ENCODE measurements around the gene NFAT5. TPM values are rescaled to one million over a fixed set of nuclear protein-coding genes. Genes with fewer than 3 reads are reported as not detected.

Gene NFAT5
- total and polyA plus RNA-seq, 9 of the 15 experiments (the other 6 are each of a cell fraction or from before 2014, with no cell fraction given) = 0.78 to 20.5 (median 12.4) TPM

DNA sequence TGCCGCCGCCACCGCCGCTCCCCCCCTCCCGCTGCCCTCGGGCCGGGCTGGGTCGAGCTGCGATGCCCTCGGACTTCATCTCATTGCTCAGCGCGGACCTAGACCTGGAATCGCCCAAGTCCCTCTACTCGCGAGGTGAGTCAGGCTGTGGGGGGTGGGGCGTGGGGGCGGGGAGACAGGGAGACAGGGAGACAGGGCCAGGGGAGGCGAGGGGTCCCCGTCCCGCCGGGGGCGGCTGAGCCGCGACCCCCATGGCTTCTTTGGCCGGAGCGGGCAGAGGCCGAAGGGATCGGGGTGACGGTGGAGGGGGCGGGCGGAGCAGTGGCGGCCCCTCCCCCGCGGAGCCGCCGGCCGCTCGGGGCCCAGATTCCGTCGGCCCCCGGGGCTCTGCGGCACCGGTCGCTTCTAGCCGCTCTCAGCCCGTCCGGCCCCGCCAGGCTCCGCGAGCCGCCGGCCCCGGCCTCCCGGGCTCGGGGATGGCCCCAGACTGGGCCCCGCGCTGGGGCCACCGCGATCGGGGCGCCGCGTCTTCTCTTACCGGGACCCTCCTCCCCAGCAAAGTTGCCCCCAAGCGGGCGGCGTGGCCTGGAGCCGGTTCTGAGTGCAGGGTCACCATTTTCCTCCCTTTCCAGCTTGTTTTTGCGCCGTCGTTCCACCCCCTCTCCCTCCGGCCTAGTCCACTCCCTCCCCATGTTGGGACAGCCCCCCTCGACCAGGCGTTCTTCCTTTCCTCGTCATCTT is 644 bp downstream of the NFAT5 start (continued):
- TF ChIP-seq RCOR1 (IDR thresholded peaks at IDR 0.05; ENCODE audit: borderline replicate concordance in 1 of 2, low read depth in 2 of 2, low read length in 2 of 2) = no peak
- TF ChIP-seq PML (IDR thresholded peaks at IDR 0.05; ENCODE audit: low read length) = no peak
- TF ChIP-seq, protein P1, sequence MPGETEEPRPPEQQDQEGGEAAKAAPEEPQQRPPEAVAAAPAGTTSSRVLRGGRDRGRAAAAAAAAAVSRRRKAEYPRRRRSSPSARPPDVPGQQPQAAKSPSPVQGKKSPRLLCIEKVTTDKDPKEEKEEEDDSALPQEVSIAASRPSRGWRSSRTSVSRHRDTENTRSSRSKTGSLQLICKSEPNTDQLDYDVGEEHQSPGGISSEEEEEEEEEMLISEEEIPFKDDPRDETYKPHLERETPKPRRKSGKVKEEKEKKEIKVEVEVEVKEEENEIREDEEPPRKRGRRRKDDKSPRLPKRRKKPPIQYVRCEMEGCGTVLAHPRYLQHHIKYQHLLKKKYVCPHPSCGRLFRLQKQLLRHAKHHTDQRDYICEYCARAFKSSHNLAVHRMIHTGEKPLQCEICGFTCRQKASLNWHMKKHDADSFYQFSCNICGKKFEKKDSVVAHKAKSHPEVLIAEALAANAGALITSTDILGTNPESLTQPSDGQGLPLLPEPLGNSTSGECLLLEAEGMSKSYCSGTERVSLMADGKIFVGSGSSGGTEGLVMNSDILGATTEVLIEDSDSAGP (CRISPR knock-in tag; IDR thresholded peaks at IDR 0.05) = no peak
- no peak for TF ChIP-seq ZNF57 (CRISPR knock-in tag; IDR thresholded peaks at IDR 0.05)
- TF ChIP-seq, protein P2, sequence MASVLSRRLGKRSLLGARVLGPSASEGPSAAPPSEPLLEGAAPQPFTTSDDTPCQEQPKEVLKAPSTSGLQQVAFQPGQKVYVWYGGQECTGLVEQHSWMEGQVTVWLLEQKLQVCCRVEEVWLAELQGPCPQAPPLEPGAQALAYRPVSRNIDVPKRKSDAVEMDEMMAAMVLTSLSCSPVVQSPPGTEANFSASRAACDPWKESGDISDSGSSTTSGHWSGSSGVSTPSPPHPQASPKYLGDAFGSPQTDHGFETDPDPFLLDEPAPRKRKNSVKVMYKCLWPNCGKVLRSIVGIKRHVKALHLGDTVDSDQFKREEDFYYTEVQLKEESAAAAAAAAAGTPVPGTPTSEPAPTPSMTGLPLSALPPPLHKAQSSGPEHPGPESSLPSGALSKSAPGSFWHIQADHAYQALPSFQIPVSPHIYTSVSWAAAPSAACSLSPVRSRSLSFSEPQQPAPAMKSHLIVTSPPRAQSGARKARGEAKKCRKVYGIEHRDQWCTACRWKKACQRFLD (CRISPR knock-in tag; IDR thresholded peaks at IDR 0.05) = no peak; the same call in 1 of the 2 replicates
- 0 out of 2 replicates have a peak, but pooled peaks have one; percentile 14 for TF ChIP-seq ATF7 (IDR thresholded peaks at IDR 0.05)
- no peak for TF ChIP-seq ELF2 (CRISPR knock-in tag; IDR thresholded peaks at IDR 0.05)
- TF ChIP-seq, protein P3, sequence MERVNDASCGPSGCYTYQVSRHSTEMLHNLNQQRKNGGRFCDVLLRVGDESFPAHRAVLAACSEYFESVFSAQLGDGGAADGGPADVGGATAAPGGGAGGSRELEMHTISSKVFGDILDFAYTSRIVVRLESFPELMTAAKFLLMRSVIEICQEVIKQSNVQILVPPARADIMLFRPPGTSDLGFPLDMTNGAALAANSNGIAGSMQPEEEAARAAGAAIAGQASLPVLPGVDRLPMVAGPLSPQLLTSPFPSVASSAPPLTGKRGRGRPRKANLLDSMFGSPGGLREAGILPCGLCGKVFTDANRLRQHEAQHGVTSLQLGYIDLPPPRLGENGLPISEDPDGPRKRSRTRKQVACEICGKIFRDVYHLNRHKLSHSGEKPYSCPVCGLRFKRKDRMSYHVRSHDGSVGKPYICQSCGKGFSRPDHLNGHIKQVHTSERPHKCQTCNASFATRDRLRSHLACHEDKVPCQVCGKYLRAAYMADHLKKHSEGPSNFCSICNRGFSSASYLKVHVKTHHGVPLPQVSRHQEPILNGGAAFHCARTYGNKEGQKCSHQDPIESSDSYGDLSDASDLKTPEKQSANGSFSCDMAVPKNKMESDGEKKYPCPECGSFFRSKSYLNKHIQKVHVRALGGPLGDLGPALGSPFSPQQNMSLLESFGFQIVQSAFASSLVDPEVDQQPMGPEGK (CRISPR knock-in tag; IDR thresholded peaks at IDR 0.05; ENCODE audit: borderline replicate concordance) = no peak
- TF ChIP-seq ZNF41 (CRISPR knock-in tag; conservative IDR thresholded peaks at IDR 0.05) = no peak
- TF ChIP-seq ZNF766 (CRISPR knock-in tag; conservative IDR thresholded peaks at IDR 0.05) = peak; percentile 43; the same call in 1 of the 2 replicates
- TF ChIP-seq MTA1 (IDR thresholded peaks at IDR 0.05; ENCODE audit: borderline replicate concordance) = no peak
- TF ChIP-seq BDP1 (IDR thresholded peaks at IDR 0.05; ENCODE audit: insufficient read depth, insufficient read length) = no peak
- TF ChIP-seq KLF6 (CRISPR knock-in tag; IDR thresholded peaks at IDR 0.05; ENCODE audit: borderline replicate concordance) = no peak
- TF ChIP-seq ETV1 (tag; conservative IDR thresholded peaks at IDR 0.05; ENCODE audit: low read depth) = no peak
- no peak for TF ChIP-seq ZNF253 (CRISPR knock-in tag; conservative IDR thresholded peaks at IDR 0.05)
- peak; percentile 69; the same call in 1 of the 2 replicates for TF ChIP-seq RB1 (IDR thresholded peaks at IDR 0.05; ENCODE audit: low read depth)
- TF ChIP-seq, protein P4, sequence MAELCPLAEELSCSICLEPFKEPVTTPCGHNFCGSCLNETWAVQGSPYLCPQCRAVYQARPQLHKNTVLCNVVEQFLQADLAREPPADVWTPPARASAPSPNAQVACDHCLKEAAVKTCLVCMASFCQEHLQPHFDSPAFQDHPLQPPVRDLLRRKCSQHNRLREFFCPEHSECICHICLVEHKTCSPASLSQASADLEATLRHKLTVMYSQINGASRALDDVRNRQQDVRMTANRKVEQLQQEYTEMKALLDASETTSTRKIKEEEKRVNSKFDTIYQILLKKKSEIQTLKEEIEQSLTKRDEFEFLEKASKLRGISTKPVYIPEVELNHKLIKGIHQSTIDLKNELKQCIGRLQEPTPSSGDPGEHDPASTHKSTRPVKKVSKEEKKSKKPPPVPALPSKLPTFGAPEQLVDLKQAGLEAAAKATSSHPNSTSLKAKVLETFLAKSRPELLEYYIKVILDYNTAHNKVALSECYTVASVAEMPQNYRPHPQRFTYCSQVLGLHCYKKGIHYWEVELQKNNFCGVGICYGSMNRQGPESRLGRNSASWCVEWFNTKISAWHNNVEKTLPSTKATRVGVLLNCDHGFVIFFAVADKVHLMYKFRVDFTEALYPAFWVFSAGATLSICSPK (IDR thresholded peaks at IDR 0.05; ENCODE audit: borderline replicate concordance) = no peak
- no peak for TF ChIP-seq DPF2 (IDR thresholded peaks at IDR 0.05)
- no peak for TF ChIP-seq ESRRA (IDR thresholded peaks at IDR 0.05; ENCODE audit: borderline replicate concordance, low read depth)
- TF ChIP-seq PTBP1 (IDR thresholded peaks at IDR 0.05; ENCODE audit: low read depth, low read length) = no peak
- no peak for TF ChIP-seq SMARCA4 (IDR thresholded peaks at IDR 0.05)

All from K562 (cell line).